A549 treated with GW870086 at 1 μM for 4 hours (cell line): Measurements from ENCODE around the gene RFPL2. TPM values are rescaled to one million over a fixed set of nuclear protein-coding genes. Genes with fewer than 3 reads are reported as not detected.

Experiments used
- total RNA-seq: library from RNA; stranded (reverse); fragments of 200-300 nt; extraction: Qiagen RNA extraction; gene quantifications from 5 replicates; pipeline ENCODE4 v1.2.3, GENCODE V29; 2022; ENCODE audit warnings: low read depth

The RFPL2 gene
- total RNA-seq: 0.11 to 0.49 TPM (median 0.19 TPM) in 4 of 5 replicates, not detected in the other

DNA sequence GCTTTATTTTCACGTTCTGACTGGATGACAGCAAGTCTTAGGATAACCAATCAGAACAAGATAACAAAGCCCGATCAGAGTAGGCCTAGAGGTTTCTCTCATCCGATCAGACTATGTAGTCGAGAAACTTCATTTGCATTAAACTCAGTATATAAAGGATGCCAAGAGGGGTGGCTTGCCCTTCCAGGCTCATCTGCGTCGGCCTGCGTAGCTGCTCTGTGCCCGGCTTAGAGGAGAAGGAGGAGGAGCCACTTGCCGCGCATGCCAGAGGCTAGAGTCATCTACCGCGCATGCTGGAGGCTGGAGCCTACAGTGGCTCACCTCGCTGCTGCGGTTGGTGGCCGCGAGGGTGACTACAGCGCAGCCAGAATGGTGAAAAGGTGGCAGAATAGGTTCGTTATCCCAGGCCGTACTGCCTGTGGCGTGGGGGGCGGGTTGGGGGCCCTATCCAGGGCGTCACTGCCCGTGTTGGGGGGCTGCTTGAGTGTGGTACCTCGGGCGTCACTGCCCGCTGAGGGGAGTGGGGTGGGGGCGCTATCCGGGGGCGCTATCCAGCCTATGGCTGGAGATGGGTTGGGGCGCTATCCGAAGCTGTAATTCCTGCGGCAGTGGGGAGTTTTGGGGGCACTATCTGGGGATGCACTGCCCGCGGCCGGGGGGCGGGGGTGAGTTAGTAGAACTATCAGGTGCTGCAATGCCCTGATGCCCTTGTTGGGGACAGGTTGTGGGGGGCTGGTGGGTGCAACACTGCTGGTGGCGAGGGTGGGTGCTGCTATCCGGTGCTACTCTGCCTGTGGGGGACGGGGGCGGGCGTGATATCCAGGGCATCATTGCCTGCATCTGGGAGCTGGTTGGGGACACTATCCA lies at the start of gene RFPL2:
Gene RFPL2, minus strand, starts transcription at position 218 of the 867 bp plus-strand sequence. CDS start 2,622 bp downstream, outside the sequence.

DNA sequence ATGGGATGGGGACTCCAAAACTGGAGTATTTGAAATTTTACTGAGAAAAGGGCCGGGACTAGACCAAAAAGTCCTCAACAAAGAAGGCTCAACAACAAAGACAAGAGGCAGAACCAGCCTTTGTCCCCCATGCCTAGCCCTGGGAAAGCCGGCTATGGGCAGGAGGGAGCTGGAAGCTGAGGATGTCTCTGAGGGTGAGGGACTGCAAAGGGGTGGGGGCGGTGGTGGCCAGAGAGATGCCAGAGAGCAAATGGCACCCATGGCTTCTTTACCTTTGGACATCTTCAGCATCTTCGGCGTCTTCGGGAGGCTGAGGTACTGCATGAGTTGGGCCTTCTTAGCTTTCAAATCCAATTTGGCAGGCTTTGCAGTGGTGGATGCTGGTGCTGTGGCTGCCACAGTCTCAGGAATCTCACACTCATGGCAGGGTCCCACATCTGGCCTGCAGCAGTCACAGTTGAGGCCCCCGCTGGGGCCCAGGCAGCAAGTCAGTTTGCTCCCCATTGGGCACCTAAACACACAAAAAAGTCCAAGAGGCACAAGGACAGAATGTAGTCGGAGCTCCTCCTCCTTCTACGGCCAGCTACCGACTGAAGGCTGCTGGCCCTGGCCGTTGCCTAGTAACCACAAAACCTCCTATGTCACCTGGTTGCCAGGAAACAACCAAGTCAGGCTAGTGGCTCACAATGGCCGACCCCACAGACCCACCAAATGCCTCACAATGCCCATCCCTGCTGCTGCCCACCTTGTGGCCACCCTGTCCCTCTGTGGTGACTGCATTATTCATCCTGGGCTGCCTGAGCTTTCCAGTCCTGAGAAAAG lies 46.0 kb downstream of the RFPL2 start, which contains the start of gene C22orf42:
Gene C22orf42, minus strand, starts transcription at position 592 of the 822 bp plus-strand sequence. Its CDS starts 88 bp downstream, at position 504.

Other genes starting within 250 kb of the RFPL2 start
- gene SLC5A1, start 161.8 kb downstream of the RFPL2 start, total RNA-seq: 0.02 to 0.24 TPM (median 0.15 TPM) in 3 of 5 replicates, not detected in the others
- gene C22orf42, start 45.8 kb downstream of the RFPL2 start, total RNA-seq: not detected in 5 replicates
- not detected in 5 replicates for gene SLC5A4, start 50.3 kb upstream of the RFPL2 start, total RNA-seq
- gene RFPL3, start 152.8 kb upstream of the RFPL2 start, total RNA-seq: not detected in 5 replicates
- 78.1 to 80.1 TPM (median 78.8 TPM) in 5 replicates for gene RTCB, start 207.2 kb upstream of the RFPL2 start, total RNA-seq